Neural cell (in vitro differentiated cells): Measurements from ENCODE around the gene NMNAT3. TPM values are rescaled to one million over a fixed set of nuclear protein-coding genes. Genes with fewer than 3 reads are reported as not detected.

Experiments
- H2AFZ ChIP-seq: fragments of 200-600, 300-800 bp; sonication (generic), shearing (Covaris generic); 2 replicates; pipeline ENCODE4 v1.6.0; 2014; ENCODE audit warnings: low read depth, mild to moderate bottlenecking, antibody characterized with exemption, low read length, moderate library complexity
- H3F3A ChIP-seq: fragments of 200-600 bp; shearing (Covaris generic); 2 replicates; pipeline ENCODE4 v1.6.1; 2016; ENCODE audit warnings: mild to moderate bottlenecking, moderate library complexity, mixed read lengths, antibody characterized with exemption, low read length; ENCODE audit not compliant: insufficient read depth, poor library complexity, severe bottlenecking
- H3K27ac ChIP-seq: fragments of 200-600, 300-800 bp; sonication (generic), shearing (Covaris generic); 2 replicates; pipeline ENCODE4 v1.5.1; 2014; ENCODE audit warnings: mild to moderate bottlenecking, low read length, moderate library complexity
- H3K27me3 ChIP-seq: fragments of 300-800, 200-600 bp; sonication (generic), shearing (Covaris generic); 2 replicates; pipeline ENCODE4 v1.6.0; 2014; ENCODE audit warnings: mild to moderate bottlenecking, low read depth, low read length, moderate library complexity; ENCODE audit not compliant: insufficient read depth
- H3K36me3 ChIP-seq: fragments of 300-800, 200-600 bp; sonication (generic), shearing (Covaris generic); 2 replicates; pipeline ENCODE4 v1.5.1; 2014; ENCODE audit warnings: mild to moderate bottlenecking, antibody characterized with exemption, low read length, moderate library complexity; ENCODE audit not compliant: insufficient read depth
- H3K4me2 ChIP-seq: fragments of 300-800, 200-600 bp; sonication (generic), shearing (Covaris generic); 2 replicates; pipeline ENCODE4 v1.6.0; 2014; ENCODE audit warnings: mild to moderate bottlenecking, low read length
- H3K4me3 ChIP-seq: fragments of 300-800, 200-600 bp; sonication (generic), shearing (Covaris generic); 2 replicates; pipeline ENCODE4 v1.5.1; 2014; ENCODE audit warnings: mild to moderate bottlenecking, low read length, moderate library complexity
- H3K79me2 ChIP-seq: fragments of 200-600 bp; shearing (Covaris generic); replicated peaks from 2 replicates; pipeline ENCODE4 v1.6.0; 2014; ENCODE audit warnings: mild to moderate bottlenecking, low read length, moderate library complexity; ENCODE audit not compliant: insufficient read depth
- H3K9ac ChIP-seq: fragments of 300-800, 200-600 bp; sonication (generic), shearing (Covaris generic); 2 replicates; pipeline ENCODE4 v1.6.1; 2016; ENCODE audit warnings: mild to moderate bottlenecking, low read length, mixed read lengths
- H3K9me2 ChIP-seq: fragments of 200-600 bp; shearing (Covaris generic); 2 replicates; pipeline ENCODE4 v1.6.1; 2016; ENCODE audit warnings: mild to moderate bottlenecking, low read length, mixed read lengths; ENCODE audit not compliant: insufficient read depth
- H3K9me3 ChIP-seq: fragments of 200-600, 300-800 bp; sonication (generic), shearing (Covaris generic); 2 replicates; pipeline ENCODE4 v1.6.1; 2016; ENCODE audit warnings: mild to moderate bottlenecking, mixed run types, low read length, moderate library complexity, mixed read lengths
- H4K20me1 ChIP-seq: fragments of 200-600 bp; shearing (Covaris generic); 2 replicates; pipeline ENCODE4 v1.6.1; 2016; ENCODE audit warnings: mild to moderate bottlenecking, mixed run types; ENCODE audit not compliant: insufficient read depth
- CTCF ChIP-seq: fragments of 450-650 bp; IDR thresholded peaks from 2 replicates; pipeline ENCODE4 v1.5.1; 2014; ENCODE audit warnings: antibody characterized with exemption, mild to moderate bottlenecking, moderate library complexity; ENCODE audit not compliant: poor library complexity, severe bottlenecking
- EP300 ChIP-seq: fragments of 450-650 bp; conservative IDR thresholded peaks from 2 replicates; pipeline ENCODE4 v1.6.1; 2014; ENCODE audit warnings: antibody characterized with exemption, mild to moderate bottlenecking, moderate library complexity; ENCODE audit not compliant: poor library complexity, severe bottlenecking
- EZH2 ChIP-seq: fragments of 200-600, 300-800 bp; shearing (Covaris generic), sonication (generic); IDR thresholded peaks from 2 replicates; pipeline ENCODE4 v1.6.1; 2014; ENCODE audit warnings: antibody characterized with exemption, low read length, borderline replicate concordance, mild to moderate bottlenecking; ENCODE audit not compliant: insufficient read depth, poor library complexity, severe bottlenecking
- MXI1 ChIP-seq: fragments of 450-650 bp; conservative IDR thresholded peaks from 2 replicates; pipeline ENCODE4 v1.6.1; 2014; ENCODE audit warnings: antibody characterized with exemption, mild to moderate bottlenecking; ENCODE audit not compliant: poor library complexity, severe bottlenecking
- POLR2AphosphoS5 ChIP-seq: IDR thresholded peaks from 2 replicates; pipeline ENCODE4 v1.6.1; 2012
- RAD21 ChIP-seq: fragments of 450-650 bp; conservative IDR thresholded peaks from 2 replicates; pipeline ENCODE4 v1.6.1; 2014; ENCODE audit warnings: antibody characterized with exemption, mild to moderate bottlenecking, moderate library complexity
- REST ChIP-seq: IDR thresholded peaks from 2 replicates; pipeline ENCODE4 v1.6.1; 2012; ENCODE audit warnings: borderline replicate concordance
- SMC3 ChIP-seq: fragments of 450-650 bp; conservative IDR thresholded peaks from 2 replicates; pipeline ENCODE4 v1.6.1; 2014; ENCODE audit warnings: antibody characterized with exemption, mild to moderate bottlenecking, moderate library complexity; ENCODE audit not compliant: poor library complexity
- TAF1 ChIP-seq: IDR thresholded peaks from 2 replicates; pipeline ENCODE4 v1.6.1; 2012; ENCODE audit warnings: low read depth
- polyA plus RNA-seq: library from polyadenylated mRNA; depleted of rRNA; stranded (reverse); fragments of >200 nt; gene quantifications from 2 replicates; pipeline ENCODE4 v1.2.3, GENCODE V29; 2014

The NMNAT3 gene
- polyA plus RNA-seq, 1 donor from 2014 or later = 2.3 TPM

- Histone ChIP-seq H3K9me3 (no peaks in the 10 kb centered on the region), H3K4me2 (no peak overlapping the region)
These were observed 24.2 kb downstream of the NMNAT3 start for GRCh38 chr3:139653582-139653981.

GRCh38 chr3:139652561-139652960 is 25.2 kb downstream of the NMNAT3 start:
- Histone ChIP-seq H3K9me3 (no peaks in the 10 kb centered on the region), H4K20me1 (no peaks in the 10 kb centered on the region), H3K9ac (no peak overlapping the region), H3K27me3 (no peaks in the 10 kb centered on the region), H3K9me2 (no peaks in the 10 kb centered on the region), H3K79me2 (no peaks in the 10 kb centered on the region), H3F3A (no peaks in the 10 kb centered on the region), H3K27ac (no peak overlapping the region), H3K4me3 (no peak overlapping the region), H3K36me3 (no peaks in the 10 kb centered on the region), H2AFZ (no peak overlapping the region), H3K4me2 (no peak overlapping the region)
- TF ChIP-seq EZH2 (no peak), REST (no peak), TAF1 (no peak), CTCF (no peak), EP300 (no peak), MXI1 (no peak)

More at GRCh38 chr3:139653582-139653981, 24.2 kb downstream of the NMNAT3 start:
- Histone ChIP-seq H3K27me3 (no peaks in the 10 kb centered on the region), H3K36me3 (no peaks in the 10 kb centered on the region), H2AFZ (no peak overlapping the region), H3K27ac (no peak overlapping the region), H3K9me2 (no peaks in the 10 kb centered on the region), H3K9ac (no peak overlapping the region), H3K79me2 (no peaks in the 10 kb centered on the region), H3F3A (no peaks in the 10 kb centered on the region), H4K20me1 (no peaks in the 10 kb centered on the region), H3K4me3 (no peak overlapping the region)
- TF ChIP-seq CTCF (no peak), RAD21 (no peak), REST (no peak), TAF1 (no peak), POLR2AphosphoS5 (no peak), MXI1 (no peak), EZH2 (no peak), SMC3 (no peak), EP300 (no peak)
